HG02885 (cell line): ENCODE measurements around the gene HAUS3.
"Not testable (repeated sequence)": the region's sequence is repeated elsewhere in the genome, so short reads cannot be mapped to it uniquely, and the experiment has no call there.

Experiments used
- ATAC-seq: cut with Tn5 transposase; IDR thresholded peaks from one replicate; pipeline ENCODE4 v1.9.1; 2021; ENCODE audit warnings: mild to moderate bottlenecking; ENCODE audit not compliant: unreplicated experiment, poor library complexity

HAUS3 gene

DNA sequence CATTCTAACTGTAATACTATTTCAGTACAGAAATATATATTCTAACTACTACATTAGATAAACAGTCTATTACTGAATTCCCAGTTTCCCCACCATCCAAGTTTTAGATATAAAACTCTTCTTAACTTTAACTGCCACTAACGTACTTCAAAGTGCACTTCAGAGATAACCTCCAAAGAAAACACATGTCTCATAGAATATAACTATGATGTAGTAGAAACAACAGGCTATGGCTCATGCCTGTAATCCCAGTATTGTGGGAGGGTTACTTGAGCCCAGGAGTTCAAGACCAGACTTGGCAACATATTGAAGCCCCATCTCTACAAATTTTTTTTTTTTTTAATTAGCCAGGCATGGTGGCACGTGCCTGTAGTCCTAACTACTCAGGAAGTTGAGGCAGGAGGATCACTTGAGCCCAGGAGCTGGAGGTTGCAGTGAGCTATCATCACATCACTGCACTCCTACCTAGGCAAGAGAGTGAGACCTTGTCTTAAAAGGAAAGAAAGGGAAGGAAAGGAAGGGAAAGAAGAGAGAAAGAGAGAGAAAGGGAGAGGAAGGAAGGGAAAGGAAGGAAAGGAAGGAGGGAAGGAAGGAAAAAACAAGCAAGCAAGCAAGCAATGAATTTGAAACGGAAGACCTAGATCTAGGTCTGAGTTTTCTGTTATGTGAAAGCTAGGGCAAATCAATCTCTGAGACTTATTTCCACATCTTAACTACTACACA is 4.8 kb downstream of the HAUS3 start:
- no peak for ATAC-seq

DNA sequence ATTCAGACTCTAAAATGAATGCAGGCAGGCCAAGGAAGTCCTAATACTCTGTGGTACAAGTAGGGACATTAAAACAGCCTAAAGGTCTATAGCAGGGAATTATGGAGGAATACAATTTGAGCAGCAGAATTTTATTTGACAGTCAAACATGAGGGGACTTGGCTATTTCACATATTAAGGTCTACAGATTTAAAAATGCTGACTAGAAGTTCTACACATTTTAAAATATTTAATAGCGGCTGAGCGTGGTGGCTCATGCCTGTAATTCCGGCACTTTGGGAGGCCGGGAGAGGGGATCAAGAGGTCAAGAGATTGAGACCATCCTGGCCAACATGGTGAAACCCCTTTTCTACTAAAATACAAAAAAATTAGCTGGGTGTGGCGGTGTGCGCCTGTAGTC is 10.8 kb downstream of the HAUS3 start:
- ATAC-seq, result no peak

GRCh38 chr4:2226261-2226660 is 15.7 kb downstream of the HAUS3 start:
- no peak for ATAC-seq

DNA sequence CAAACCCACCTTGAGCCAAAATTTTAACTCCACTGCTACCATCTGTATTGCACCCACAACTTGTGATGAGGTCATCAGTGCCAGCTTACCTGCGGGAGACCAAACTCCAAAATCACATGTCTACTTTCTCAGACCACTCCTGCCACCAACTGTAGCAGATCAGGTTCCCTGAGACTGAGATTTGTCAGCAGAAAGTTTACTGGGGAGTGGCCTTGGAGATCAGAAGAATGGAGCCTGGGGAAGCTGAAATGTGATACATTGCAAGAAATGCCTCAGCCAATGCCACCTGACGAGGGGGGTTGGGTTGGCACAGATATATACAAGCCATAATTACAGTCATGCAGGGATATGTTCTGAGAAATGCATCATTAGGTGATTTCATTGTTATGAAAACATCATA is 19.1 kb downstream of the HAUS3 start:
- ATAC-seq, result no peak

GRCh38 chr4:2221378-2221777 is 20.5 kb downstream of the HAUS3 start:
- ATAC-seq, result not testable (repeated sequence)

DNA sequence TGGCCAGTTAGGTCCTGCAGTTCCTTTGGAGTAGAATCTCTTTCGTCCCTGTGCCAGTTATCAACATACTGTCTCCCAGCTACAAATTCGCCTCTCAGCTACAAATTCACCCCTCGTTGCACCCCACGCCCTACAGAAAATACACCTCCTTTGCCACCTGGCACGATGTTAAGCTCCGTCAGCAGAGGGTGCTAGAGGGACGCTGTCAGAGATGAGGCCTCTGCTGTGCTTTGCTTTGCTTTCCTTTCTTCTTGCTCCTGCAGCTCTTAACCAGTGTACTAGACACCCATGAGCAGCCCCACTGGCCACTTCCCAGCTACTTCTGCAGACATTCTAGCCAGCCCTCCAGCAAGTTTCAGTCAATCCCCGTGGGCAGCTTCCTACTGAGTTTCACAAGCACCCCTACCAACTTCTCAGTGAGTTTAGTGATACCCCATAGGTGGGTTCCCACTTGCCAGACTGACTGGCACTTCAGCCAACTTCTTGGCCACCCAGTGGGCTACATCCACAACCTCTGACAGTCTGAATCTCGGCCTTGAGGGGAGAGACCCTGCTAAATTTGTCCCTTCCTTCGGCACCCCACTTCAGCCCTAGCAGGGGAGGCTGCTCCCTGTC is 21.8 kb downstream of the HAUS3 start:
- ATAC-seq, result no peak

DNA sequence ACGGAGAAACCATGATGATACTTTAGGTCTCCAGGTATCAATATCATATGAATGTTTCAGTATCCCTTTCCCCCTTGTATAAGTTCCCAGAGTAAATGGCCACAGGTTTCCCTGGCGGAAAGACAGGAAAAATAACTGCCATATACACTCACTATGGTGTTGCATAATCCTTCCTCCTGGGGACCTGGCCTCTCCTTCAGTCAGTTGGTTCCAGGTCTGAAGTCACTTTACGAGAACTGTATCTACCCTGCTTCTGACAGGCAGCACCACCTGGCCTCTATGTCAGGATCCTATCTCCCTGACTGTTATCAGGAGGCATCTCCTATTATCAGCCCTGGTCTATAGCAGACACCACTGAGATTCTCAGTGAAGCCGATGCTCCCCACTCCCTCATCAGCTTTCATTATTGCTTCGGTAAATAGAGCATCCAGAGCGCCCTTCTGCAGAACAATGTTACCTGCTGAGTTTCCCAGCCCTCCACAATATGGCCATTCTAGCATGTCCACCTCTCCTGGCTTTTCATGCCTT is 22.6 kb downstream of the HAUS3 start:
- no peak for ATAC-seq

- ATAC-seq, result no peak
These were observed 23.5 kb downstream of the HAUS3 start for GRCh38 chr4:2218436-2218835.

- no peak for ATAC-seq
These were observed 24.2 kb downstream of the HAUS3 start for GRCh38 chr4:2217726-2218125.

DNA sequence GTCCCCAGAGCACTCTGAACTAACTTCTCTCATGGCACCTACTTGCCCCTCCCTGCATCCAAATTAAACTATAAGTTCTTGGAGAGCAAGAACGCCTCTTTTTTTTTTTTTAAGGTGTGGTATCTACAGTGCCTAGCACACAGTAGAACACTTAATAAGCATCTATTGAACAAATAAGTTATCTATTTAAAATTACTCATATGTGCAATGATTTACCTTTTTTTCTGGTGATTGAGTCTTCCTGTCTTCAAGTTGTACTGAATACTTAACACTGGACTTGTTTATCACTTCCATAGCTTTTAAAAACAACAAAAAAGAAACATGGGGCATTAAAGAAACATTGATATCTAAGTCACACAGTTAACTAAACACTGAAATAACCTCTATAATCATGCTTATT is 29.1 kb downstream of the HAUS3 start:
- no peak for ATAC-seq

DNA sequence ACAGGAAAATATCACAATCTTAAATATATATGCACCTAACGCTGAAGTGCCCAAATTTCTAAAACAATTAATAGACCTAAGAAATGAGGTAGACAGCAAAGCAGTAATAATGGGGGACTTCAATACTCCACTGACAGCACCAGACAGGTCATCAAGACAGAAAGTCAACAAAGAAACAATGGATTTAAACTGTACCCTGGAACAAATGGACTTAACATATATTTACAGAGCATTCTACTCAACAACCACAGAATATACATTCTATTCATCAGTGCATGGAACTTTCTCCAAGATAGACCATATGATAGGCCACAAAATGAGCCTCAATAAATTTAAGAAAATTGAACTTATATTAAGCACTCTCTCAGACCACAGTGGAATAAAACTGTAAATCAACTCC is 39.1 kb downstream of the HAUS3 start:
- ATAC-seq, result not testable (repeated sequence)

- ATAC-seq, result no peak
These were observed 47.4 kb downstream of the HAUS3 start for GRCh38 chr4:2194496-2194895.

DNA sequence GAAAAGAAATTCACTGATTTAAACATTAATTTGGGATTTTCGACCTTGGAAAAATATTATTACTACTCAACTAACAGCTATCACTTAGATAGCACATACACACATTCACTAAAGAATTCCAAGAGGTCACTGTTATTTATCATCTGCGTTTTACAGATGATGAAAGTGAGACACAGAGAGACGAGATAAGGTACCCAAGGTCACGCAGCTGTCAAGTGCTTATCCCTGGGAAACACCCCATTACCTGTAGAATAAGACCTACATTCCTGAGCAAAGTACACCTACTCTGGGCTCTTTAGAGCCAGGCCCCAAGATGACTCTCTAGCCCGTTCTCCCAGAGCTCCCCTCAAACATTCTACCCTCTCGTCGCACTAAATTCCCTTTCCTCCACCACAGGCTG is 48.6 kb downstream of the HAUS3 start:
- ATAC-seq, result no peak

DNA sequence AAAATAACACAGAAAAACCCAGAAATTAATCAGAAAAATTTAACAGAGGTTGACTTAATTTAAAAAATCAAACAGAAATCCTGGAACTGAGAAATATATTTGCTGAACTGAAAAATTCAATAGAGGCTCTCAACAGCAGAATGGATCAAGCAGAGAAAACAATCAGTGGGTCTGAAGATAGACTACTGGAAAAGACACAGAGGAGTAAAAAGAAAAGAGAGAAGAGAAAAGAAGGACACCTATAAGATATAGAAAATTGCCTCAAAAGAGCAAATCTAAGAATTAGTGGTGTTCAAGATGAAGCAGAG is 55.1 kb downstream of the HAUS3 start:
- no peak for ATAC-seq

DNA sequence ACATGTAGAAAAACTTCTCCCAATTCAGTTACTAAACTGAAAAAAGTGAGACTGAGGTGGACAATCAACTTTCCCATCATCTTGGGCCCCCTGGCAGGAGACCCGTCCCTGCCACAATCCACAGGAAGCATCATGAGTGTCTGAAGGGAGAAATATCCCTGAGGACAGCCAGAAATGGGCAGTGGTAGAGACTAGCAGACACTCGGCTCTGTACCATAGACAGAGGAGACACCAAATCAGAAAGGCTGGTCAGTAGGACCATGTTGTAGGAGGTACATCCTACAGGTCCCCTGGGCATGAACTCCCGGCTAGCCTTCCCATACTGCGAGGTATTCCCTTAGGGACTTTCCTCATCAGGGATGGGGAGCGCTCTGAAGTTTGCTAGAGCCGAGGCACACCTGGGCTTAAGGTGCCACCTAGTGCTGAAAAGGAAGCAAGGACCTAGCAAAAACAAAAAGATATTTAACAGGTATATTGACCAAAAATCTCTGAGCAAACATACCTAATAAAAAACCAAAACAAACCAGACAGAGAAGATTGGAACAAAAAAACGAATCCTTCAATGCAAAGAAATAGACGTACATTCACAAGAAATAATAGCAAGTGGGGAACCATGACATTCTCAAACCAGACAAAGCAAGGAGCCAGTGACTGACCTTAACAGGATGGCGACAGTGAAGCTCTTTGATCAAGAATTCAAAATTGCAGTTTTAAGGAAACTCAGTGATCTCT is 55.6 kb downstream of the HAUS3 start:
- ATAC-seq, result no peak

DNA sequence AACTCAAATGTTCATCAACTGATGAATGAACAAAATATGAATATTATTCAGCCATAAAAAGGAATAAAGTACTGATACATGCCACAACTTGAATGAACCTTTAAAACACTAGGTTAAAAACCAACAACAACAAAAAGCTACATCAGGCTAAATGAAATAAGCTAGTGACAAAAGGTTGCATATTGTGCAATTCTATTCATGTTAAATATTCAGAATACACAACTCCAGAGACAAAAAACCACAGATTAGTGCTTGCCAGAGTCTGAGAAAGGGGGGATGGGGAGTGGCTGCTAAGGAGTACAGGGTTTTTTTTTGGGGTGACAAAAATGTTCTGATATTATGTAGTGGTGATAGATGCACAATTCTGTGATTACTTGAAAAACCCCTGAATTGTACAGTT is 58.5 kb downstream of the HAUS3 start:
- no peak for ATAC-seq

DNA sequence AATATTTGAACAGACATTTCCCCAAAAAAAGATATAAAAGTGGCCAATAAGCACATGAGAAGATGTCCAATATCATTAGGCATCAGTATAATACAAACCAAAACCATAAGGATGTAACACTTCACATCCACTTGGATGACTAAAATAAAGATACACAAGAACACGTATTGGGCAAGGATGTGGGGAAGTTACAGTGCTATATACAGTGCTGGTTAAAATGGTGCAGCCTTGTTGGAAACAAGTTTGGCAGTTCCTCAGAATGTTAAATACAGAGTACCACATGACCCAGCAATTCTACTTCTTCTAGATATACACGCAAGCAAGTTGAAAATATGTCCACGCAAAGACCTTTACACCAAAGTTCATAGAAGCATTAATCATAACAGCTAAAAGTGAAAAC is 58.9 kb downstream of the HAUS3 start:
- ATAC-seq, result no peak

- ATAC-seq, result no peak
These were observed 61.5 kb downstream of the HAUS3 start for GRCh38 chr4:2180410-2180809.

DNA sequence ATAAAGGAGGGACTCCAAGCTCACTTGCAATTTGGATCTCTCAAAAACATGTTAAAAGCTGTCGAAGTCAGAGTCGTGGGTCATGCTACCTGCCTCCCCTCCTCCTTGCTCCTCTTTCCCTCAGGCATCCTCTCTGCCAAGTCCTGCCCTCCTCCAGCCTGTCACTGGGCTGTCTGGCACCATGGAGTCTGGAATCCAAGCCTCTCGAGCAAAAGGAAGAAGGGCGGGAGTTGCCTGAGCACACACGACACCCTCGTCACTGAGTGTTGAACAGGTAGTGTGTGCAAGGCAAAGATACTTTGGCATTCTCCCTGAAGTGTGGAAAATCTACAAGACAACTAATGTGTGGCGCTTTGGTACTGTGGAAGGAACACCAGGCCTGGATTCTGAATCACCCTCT is 62.2 kb downstream of the HAUS3 start:
- no peak for ATAC-seq

GRCh38 chr4:2178986-2179385 is 62.9 kb downstream of the HAUS3 start:
- ATAC-seq, result no peak
